GM21381 (cell line): Measurements from ENCODE around the gene SHPK.

Experiments used
- ATAC-seq: cut with Tn5 transposase; IDR thresholded peaks from one replicate; pipeline ENCODE4 v1.9.1; 2021; ENCODE audit warnings: mild to moderate bottlenecking, moderate library complexity; ENCODE audit not compliant: unreplicated experiment

The SHPK gene, protein sequence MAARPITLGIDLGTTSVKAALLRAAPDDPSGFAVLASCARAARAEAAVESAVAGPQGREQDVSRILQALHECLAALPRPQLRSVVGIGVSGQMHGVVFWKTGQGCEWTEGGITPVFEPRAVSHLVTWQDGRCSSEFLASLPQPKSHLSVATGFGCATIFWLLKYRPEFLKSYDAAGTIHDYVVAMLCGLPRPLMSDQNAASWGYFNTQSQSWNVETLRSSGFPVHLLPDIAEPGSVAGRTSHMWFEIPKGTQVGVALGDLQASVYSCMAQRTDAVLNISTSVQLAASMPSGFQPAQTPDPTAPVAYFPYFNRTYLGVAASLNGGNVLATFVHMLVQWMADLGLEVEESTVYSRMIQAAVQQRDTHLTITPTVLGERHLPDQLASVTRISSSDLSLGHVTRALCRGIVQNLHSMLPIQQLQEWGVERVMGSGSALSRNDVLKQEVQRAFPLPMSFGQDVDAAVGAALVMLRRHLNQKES

DNA sequence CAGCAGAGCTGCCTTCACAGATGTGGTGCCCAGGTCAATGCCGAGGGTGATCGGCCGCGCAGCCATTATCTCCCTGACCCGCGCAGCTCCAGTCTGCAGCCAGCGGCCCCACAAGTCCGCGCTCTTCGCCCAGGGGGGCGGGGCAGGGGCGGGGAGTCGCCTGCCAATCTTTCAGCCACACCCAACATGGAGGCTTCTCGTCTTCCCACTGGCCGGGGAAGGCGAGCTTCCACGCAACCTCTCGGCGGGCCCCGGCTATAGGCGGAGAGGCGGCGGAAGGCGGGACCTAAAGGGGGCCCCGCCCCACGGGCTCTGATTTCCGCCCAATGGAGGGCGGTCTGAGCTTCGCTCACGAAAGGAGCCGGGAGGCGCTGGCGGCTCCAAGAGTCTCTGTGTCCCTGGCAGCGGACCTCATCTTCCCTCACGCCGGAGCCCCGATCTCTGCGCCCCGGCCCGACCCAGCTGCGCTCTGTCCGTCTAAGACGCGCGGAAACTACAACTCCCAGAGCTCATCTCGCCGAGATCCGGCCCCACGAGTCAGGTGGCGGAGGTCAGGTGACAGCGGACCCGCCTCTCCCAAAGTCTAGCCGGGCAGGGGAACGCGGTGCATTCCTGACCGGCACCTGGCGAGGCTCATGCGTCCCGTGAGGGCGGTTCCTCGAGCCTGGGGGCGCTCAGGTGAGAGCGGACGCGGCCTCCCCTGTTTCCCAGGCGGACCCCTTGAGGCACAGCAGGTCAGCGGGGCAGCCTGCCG, at the start of gene SHPK, which contains the start of gene CTNS:
Gene SHPK (minus strand): TSS at position 97 of the 754 bp plus-strand sequence. CDS start 31 bp downstream, at position 66.
Gene CTNS (plus strand): TSS at position 607 of the 754 bp plus-strand sequence. CDS start 3,447 bp downstream, outside the sequence.
- peak; percentile 91 for ATAC-seq

DNA sequence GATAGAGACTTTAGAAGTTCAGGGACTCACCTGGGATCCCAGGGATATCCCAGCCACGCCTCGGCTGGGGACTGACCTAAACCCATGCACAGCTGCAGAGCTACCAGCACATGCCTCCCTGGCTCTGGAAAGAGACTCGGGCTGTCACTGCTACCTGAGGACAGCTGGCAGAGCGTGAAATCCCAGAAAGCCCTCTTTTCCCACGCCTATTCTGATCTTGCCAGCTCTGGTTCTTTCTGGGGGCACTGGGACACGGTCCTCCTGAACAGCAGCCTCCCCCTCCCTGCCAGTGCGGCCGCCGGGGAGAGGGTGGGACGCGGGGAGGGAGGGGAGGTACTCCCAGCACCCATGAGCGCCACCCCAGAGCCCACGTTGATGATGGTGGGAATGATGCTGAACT, 49.1 kb upstream of the SHPK start:
- ATAC-seq = no peak

DNA sequence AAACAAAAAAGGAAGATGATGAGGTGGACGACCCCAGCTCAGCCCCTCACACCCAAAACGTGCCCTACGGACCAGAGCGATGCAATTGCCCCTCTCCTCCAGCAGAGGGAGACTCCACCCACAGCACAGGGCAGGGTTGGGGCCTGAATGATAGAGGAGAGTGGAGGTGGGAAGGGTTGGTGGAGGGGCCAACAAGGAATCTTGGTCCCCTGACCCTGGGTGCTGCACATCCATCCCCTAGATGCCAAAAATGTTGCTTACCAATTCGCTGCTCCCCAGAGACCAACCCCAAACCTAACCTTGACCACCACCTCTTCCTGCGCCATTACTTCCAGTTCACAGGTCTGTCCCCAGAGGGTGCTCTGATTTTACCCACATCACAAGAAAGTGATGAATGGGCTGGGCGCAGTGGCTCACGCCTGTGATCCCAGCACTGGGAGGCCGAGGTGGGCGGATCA, 47.0 kb upstream of the SHPK start:
- no peak for ATAC-seq

DNA sequence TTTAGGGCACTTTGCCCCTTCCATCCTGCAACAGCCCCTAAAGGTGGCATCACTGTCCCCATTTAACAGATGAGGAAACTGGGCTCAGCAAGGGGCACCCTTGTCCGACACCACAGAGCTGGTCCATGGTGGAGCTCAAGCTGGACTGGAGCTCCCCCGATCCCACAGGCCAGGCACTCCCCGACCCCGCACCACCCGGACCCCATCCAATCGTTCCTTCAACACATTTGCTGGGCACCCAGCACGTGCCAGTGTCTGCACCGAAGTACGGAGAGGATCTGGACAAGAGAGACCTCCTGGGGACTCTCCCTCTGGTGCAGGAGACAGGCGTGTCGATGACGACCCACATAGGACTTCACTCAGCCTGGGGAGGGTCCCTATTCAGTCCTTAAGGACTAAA, 46.0 kb upstream of the SHPK start:
- no peak for ATAC-seq

DNA sequence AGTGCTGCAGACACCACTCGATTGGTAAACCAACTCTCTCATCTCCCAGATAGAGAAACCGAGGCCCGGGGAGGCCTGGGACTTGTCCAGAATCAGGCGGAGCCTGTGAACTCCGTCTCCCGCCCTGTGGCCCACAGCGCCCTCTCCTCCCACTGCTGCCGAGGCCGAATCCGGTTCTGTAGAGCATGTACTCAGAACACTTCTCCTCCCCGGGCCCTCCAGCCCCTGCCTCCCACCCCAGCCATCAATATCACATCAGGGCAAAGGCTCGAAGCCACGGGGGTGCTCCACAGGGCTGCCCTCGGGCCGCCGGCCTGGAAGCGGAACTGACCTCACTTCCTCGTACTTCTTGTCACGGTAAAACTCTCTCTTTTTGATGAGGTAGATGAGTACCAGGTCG, 45.5 kb upstream of the SHPK start:
- ATAC-seq = no peak

DNA sequence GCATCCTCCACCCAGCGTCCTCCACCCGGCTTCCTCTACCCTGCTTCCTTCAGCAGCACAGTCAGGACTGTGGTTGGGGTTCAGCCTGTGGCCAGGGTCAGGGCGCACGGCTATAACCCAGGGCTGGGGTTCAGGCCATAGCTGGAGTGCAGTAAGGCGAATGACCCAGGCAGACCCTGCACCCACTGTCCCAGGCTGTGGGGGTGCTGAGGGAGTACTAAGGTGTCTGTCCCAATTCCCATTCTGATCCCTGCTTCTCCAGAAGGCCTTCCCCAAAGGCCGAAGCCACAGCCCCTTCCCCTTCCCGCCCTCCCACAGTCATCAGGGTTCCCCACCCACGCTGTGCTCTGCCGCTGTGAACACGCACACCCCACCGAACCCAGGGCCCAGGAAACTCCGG, 45.0 kb upstream of the SHPK start:
- no peak for ATAC-seq

DNA sequence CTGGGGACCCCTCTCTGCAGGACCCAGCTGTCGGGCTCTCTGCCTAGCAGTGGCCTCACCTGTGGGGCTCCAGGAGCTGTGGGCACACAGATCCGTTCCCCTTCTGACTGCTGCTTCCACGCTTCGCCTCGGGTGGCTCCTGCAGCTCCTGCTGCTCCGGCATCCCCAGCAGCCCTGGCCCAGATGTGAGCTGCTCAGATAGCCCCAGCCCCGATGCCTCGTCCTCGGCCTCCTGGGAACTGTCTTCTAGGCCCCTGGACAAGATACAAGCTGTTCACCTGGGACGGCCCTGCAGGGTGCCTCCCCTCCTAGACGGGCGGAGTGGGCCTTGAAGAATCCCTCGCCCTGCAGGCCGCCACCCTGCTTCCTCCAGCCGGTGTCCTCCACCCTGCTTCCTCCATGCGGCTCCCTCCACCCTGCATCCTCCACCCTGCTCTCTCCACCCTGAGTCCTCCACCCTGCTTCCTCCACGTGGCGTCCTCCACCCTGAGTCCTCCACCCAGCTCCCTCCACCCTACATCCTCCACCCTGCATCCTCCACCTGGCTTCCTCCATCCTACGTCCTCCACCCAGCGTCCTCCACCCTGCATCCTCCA, 43.6 kb upstream of the SHPK start:
- ATAC-seq = no peak

DNA sequence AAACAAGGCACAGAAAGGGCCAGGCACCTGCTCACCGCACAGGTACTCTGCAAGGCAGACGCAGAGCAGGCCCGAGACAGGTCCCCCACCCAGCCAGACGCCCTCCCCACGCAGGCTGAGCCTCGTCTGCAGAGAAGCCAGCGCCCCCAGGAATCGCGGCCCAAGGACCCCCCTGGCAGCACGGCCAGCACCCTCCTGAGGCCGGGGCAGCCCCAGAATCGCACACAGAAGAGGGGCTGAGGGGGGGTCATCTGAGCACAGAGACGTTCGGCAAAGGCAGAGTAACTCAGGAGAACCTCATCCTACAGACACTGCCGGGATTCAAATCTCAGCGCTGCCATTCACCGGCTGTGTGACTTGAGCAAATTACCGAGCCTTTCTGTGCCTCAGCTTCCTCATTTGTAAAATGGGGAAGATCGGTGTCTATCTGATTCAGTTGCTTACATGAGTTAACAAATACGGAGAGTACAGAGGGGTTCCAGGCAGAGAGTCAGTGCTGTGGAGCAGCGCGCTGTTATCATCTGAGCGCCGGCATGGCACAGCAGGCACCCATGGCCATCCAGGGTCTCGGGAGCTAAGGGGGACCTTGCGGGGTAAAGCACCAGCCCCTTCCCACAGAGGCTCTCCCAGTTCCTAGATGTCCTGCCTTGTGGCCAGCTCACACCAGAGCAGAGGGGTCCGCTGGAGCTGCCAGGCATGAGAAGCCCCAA, 42.9 kb upstream of the SHPK start:
- ATAC-seq = no peak

DNA sequence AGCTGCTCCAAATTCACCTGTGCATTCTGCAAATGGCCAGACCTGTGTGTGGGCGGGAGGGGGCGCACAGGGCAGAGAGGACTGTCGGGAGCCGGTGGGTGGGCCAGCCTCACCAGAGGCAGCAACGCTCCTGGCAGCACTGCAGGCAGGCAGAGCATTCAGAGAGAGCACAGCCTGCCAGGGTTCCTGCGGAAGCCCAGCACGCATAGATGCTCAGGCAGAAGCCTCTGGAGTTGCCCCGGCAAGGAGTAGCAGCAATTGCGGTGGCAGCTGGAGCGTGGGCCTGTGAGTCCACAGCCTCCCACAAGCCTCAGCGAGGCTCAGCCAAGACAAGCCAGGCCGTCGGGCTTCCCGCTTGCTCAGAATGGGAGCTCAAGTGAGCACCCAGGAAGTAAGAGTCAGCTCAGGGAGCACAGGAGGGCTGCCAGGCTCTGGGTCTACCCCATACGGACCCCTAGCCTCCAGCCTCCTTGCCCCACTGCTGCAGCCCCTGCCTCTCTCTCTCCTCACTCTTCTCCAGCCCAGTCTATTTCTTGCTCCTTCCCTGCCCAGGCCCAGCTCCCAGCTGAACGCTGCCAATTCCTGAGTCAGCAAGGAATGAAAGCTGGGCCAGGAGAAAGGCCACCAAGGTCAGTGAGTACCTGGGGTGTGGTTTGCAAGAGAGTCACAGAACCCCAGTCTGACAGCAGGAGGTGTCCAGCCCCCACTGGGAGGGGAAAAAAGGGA, 42.2 kb upstream of the SHPK start:
- ATAC-seq = no peak

DNA sequence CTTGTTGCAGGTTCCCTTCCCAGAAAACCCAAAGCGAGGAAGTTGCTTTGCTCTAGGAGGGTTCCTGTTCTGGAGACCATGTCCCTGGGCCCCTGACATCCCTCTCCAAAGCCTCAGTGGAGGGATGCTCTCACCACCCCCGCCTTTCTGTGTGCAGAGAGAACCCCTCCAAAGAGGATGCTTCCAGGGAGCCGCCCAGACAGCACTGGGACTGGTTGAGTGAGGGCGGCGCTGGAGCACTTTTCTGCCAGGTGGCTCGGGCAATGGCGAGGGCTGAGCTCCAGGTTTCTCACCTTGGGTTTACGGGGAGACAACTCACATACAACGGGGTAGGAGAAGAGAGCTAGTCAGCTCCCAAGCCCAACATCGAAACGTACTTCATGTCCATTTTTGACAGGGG, 39.8 kb upstream of the SHPK start:
- ATAC-seq = no peak

DNA sequence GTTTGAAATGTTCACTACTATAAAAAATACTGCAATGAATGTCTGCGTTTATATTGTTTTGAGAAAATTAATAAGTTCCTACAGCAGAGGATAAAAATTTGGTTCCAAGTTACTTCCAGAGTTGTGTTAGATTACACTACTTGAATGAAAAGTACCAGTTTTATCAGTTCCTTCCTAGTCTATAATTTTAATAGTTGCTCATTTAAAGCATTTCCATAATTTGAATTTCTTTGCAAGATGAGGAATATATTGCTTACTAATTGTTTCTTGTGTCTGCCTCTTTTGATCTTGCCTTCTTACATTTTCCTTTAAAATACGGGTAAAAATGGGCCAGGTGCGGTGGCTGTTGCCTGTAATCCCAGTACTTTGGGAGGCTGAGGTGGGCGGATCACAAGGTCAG, 36.5 kb upstream of the SHPK start:
- no peak for ATAC-seq

DNA sequence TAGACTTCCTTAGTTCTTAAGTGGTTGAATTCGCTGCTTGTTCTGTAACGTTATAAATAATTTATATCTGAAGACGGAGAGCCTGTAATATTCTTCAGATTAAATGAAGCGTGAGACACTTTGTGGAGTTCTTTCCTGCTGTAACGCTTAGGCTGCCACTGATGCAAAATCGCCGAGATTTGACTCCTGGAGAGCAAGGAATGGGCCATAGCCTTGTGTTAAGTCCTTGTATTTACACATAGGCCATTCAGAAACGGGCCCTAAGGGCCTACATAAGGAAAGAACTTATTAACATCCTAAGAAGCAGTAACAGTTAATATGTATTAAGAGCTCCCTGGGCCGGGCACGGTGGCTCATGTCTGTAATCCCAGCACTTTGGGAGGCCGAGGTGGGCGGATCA, 33.5 kb upstream of the SHPK start:
- no peak for ATAC-seq

DNA sequence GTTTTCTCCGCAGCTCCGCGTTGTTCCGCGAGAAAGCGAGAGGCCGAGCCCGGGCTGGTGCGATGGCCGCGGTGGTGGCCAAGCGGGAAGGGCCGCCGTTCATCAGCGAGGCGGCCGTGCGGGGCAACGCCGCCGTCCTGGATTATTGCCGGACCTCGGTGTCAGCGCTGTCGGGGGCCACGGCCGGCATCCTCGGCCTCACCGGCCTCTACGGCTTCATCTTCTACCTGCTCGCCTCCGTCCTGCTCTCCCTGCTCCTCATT, 33.0 kb upstream of the SHPK start:
- ATAC-seq = no peak

DNA sequence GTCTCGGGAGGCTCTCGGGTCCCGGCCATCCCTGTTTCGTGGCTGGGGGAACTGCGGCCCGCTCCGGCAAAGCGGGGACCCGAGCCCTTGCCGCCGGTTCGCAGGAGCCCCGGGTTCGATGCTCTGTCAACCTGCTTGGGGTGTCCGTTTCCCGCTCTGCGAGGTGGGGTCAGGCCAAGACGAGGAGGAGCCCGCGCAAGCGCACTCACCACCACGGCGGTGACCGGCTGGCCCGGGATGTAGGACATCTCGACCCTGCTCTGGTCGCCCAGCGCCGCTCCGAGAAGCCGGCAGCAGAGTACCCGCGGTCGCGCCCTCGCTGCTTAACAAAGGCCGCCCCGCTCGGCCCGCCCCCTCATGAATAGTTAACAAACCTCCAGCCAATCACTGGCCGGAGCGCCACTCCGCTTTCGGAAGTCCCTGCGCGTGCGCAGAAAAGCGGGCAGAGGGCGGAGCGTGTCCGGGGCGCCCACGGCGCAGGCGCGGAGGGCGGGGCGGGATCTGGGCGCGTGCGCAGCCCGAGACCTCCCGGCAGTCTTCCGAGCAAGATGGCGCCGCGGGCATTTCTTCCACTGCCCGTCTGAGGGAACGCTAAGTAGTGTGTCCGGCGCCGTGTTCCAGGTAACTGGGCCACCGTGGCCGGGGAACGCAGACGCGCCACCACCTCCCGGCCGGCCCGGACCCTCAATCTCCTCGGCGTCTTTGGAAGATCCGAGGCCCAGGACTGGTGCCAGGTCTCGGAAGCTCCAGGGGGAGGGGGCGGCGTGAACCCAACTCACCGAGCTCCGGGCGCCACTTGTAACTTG, 32.4 kb upstream of the SHPK start, which contains the start of the genes EMC6 and TAX1BP3:
Gene EMC6 (plus strand): TSS at position 534 of the 806 bp plus-strand sequence. CDS start 335 bp downstream, outside the sequence.
Gene TAX1BP3 (minus strand): TSS at position 300 of the 806 bp plus-strand sequence. CDS start 52 bp downstream, at position 248.
- ATAC-seq = peak; percentile 86

DNA sequence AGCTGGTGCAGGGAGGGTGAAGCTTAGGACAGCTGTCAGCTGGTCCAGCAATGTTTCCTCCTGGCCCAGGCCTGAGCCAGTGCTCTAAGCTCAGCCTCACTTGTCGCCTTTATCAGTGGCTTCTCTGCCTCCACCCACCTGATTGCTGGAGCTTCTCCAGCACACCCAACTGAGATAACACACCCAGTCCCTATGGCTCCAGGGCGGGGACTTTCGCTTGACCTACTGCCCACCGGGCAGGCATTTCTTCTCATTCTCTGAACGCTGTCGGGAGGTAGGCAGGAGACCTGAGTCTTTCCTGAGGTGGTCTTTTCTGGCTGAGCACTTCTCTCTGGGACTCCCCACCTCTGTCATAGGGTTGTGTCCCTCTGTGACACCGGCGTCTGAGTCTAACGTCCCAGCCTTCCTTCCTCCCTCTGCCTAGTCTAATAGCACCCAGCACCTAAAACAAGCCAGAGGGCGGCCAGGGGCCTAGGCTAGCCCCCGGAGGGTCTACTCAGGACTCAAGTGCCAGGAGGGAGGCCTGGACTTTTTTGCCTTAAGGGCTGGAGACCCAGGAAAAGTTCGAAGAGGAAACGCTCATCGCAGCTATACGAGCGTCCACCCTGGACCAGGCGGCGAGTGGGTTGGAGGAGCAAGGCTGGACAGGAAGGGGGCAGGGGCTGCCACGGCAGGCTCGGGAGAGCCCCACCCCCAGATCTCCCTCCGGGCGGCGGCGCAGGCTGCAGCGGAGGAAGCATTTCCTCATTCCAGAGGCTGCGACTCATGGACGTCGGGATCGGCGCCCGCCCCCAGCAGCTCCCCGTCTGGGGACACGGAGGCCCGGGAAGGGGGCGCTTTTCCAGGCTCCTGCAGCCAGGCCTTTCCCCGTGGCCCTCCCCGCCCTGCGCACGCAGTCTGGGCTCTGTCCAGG, 31.6 kb upstream of the SHPK start:
- ATAC-seq = peak; percentile 11

DNA sequence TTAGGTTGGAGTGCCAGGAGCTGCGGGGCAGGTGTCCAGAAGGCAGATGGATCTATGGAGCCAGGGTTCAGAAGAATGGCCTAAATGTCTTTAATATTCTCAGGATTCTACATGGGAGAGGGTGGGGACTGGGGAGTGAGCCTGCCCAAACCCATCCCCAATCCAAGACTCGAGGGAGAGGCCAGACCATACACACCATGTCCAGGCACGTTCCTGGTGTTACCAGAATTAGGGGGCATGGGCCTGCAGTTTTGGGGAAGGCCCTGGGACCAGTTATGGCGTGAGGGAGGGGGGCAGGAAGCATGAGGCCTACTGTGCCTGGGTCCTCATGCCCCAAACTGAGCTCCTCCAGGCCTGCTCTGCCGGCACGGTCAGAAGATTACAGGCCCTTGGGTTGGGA, 30.5 kb upstream of the SHPK start:
- ATAC-seq = no peak

DNA sequence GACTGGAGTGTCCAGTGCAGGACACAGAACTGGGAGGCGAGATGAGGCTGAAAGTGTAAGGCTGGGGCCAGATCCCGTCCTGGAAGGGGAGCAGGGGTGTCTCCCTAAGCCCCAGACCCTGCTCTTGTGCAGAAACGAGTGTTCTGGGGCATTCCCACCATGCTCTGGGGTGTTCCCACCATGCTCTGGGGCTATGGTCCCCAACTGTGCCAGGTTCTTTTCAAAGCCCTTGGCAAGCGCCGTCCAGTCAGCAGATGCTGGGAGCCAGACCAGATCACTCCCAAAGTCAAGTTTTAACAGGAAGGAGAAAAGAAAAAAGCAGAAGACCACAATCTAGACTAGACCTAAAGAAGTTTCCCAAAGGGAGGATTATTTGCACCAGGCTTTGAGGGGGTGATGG, 29.8 kb upstream of the SHPK start:
- ATAC-seq = no peak
